Measurements from ENCODE around the gene POLR2L. TPM values are rescaled to one million over a fixed set of nuclear protein-coding genes. Genes with fewer than 3 reads are reported as not detected.
A peak's percentile ranks its signal among the peaks of the same experiment; 100 is the strongest.

The POLR2L gene
- total RNA-seq, 4 donors from 2014 or later = 45.6 to 90.3 (median 64.7) TPM

- Histone ChIP-seq H3K27ac (no peak overlapping the region), H3K9me3 (no peaks in the 10 kb centered on the region), H3K4me1 (peaks cover 24 to 39% (median 25%) of the 10 kb centered on the region in 3 donors), H3K36me3 (peaks cover 18 to 46% (median 23%) of the 10 kb centered on the region in 3 donors), H3K27me3 (no peaks in the 10 kb centered on the region), H3K4me3 (no peak overlapping the region)
- TF ChIP-seq, protein P1, sequence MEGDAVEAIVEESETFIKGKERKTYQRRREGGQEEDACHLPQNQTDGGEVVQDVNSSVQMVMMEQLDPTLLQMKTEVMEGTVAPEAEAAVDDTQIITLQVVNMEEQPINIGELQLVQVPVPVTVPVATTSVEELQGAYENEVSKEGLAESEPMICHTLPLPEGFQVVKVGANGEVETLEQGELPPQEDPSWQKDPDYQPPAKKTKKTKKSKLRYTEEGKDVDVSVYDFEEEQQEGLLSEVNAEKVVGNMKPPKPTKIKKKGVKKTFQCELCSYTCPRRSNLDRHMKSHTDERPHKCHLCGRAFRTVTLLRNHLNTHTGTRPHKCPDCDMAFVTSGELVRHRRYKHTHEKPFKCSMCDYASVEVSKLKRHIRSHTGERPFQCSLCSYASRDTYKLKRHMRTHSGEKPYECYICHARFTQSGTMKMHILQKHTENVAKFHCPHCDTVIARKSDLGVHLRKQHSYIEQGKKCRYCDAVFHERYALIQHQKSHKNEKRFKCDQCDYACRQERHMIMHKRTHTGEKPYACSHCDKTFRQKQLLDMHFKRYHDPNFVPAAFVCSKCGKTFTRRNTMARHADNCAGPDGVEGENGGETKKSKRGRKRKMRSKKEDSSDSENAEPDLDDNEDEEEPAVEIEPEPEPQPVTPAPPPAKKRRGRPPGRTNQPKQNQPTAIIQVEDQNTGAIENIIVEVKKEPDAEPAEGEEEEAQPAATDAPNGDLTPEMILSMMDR (IDR thresholded peaks at IDR 0.05) = no peak
- TF ChIP-seq POLR2A (IDR thresholded peaks at IDR 0.05) = no peak
- intact Hi-C loops (cut with DNase I) = no loop called here
- WGBS, 2 donors = 90 to 93% methylated on average over 3 to 5 of the region's 6 CpGs
- DNase-seq = no peak
Observed at GRCh38 chr11:813072-813455, 29.3 kb downstream of the POLR2L start.

DNA sequence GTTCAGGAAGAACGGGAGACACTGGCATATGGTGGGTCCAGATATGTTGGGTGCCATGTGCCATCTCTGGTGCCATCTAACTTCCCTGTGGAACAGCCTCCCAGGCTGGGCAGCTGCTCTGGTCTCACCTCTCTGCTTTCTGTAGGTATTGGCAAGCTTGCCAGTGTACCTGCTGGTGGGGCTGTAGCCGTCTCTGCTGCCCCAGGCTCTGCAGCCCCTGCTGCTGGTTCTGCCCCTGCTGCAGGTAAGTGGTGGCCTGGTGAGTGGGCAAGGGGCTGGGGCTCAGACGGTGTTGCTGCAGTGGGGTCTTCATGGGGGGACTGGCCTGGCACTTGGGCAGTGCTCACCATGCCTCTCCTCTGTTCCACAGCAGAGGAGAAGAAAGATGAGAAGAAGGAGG lies 29.9 kb downstream of the POLR2L start:
- peaks cover 18 to 46% (median 23%) of the 10 kb centered on the region in 3 donors for H3K36me3 ChIP-seq
- TF ChIP-seq, protein P1 (IDR thresholded peaks at IDR 0.05) = no peak
- no peak for TF ChIP-seq POLR2A (IDR thresholded peaks at IDR 0.05)
- DNase-seq = no peak
- H3K4me3 ChIP-seq = no peak overlapping the region
- H3K9me3 ChIP-seq = no peaks in the 10 kb centered on the region
- peaks cover 25 to 45% (median 25%) of the 10 kb centered on the region in 3 donors for H3K4me1 ChIP-seq
- intact Hi-C loops (cut with DNase I) = no loop called here
- WGBS, 2 donors = 52 to 70% methylated on average over 1 to 2 of the region's 3 CpGs
- H3K27ac ChIP-seq = peak overlapping the region in 2 of 4 donors; percentile 99
- no peaks in the 10 kb centered on the region for H3K27me3 ChIP-seq

DNA sequence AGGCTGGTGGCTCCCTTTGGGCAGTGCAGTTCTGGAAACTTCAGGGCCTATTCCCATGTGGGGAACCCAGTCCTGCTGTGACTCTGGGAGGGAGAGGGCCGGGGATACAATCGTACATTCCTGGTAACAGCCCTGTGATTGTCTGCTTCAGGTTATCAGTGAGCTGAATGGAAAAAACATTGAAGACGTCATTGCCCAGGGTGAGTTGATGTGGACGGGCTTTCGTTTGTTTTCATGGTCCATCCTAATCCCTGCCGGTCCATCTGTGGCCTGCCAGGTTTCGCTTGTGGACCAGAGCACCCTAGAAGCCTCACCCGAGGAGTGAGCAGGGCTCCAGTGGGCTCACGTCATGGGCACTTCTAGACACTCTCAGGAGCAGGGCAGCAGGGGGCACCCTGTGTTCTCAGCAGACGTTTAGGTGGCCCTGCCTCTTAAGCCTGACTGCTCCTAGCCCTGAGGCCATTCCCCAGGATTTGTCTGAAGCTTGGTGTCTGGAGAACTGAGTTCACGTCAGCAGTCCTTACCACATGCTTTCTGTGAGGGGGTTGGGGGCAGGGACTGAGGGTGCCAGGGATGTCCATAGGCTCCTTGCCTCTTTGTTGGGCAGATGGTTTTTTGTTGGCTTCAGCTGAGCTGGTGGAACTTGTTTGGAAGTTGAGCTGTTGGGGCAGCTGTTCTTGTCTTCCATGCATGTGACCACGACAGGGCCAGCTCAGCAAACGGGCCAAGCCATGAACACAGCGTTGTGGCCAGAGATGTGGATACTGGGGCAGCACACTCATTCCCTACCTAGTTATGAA lies 30.7 kb downstream of the POLR2L start:
- 67 to 73% methylated on average over 4 to 5 of the region's 14 CpGs for WGBS, 2 donors
- H3K27ac ChIP-seq = peak overlapping the region in 2 of 4 donors; percentile 99
- TF ChIP-seq, protein P1 (IDR thresholded peaks at IDR 0.05) = peak in 1 of 6 experiments; percentile 3
- TF ChIP-seq POLR2A (IDR thresholded peaks at IDR 0.05) = no peak
- H3K4me1 ChIP-seq = peaks cover 25 to 47% (median 25%) of the 10 kb centered on the region in 3 donors
- H3K27me3 ChIP-seq = no peaks in the 10 kb centered on the region
- H3K36me3 ChIP-seq = peaks cover 18 to 46% (median 23%) of the 10 kb centered on the region in 3 donors
- no peak for DNase-seq
- intact Hi-C loops (cut with DNase I) = no loop called here
- H3K4me3 ChIP-seq = peak overlapping the region in 1 of 4 donors; percentile 99
- H3K9me3 ChIP-seq = no peaks in the 10 kb centered on the region

- intact Hi-C loops (cut with DNase I) = no loop called here
- Histone ChIP-seq H3K9me3 (no peaks in the 10 kb centered on the region), H3K4me1 (peaks cover 25 to 59% (median 31%) of the 10 kb centered on the region in 3 donors), H3K27ac (peak overlapping the region; percentile 98 to 99 (median 98)), H3K4me3 (peak overlapping the region; percentile 69 to 99 (median 83)), H3K27me3 (no peaks in the 10 kb centered on the region), H3K36me3 (peaks cover 18 to 39% (median 23%) of the 10 kb centered on the region in 3 donors)
- 0% methylated on average over 4 of the region's 55 CpGs; no CpG with 5 or more reads in 1 of the 2 donors for WGBS, 2 donors
- no peak for DNase-seq
- no peak for TF ChIP-seq POLR2A (IDR thresholded peaks at IDR 0.05)
- TF ChIP-seq, protein P1 (IDR thresholded peaks at IDR 0.05) = peak in 1 of 6 experiments; percentile 21
Observed at GRCh38 chr11:810040-810567, 32.2 kb downstream of the POLR2L start.
